PC-3 (cell line): ENCODE data around the gene DBNDD1.

Experiments
- EZH2 ChIP-seq: fragments of 300-600 bp; sonication (generic); IDR thresholded peaks from one replicate; pipeline ENCODE4 v1.6.1; 2017; ENCODE audit warnings: antibody characterized with exemption, mild to moderate bottlenecking, low read length; ENCODE audit not compliant: unreplicated experiment
- EZH2phosphoT487 ChIP-seq: fragments of 300-600 bp; sonication (generic); IDR thresholded peaks from 2 replicates; pipeline ENCODE4 v1.6.1; 2018; ENCODE audit warnings: mild to moderate bottlenecking, antibody characterized with exemption, low read length, borderline replicate concordance
- TF ChIP-seq, protein P1 (sequence below): fragments of 300-600 bp; sonication (generic); conservative IDR thresholded peaks from 2 replicates; pipeline ENCODE4 v1.5.1; 2017; ENCODE audit warnings: antibody characterized with exemption, low read depth, mild to moderate bottlenecking, low read length

GRCh38 chr16:89996178-89996489 is 23.1 kb downstream of the DBNDD1 start:
- TF ChIP-seq, protein P1, sequence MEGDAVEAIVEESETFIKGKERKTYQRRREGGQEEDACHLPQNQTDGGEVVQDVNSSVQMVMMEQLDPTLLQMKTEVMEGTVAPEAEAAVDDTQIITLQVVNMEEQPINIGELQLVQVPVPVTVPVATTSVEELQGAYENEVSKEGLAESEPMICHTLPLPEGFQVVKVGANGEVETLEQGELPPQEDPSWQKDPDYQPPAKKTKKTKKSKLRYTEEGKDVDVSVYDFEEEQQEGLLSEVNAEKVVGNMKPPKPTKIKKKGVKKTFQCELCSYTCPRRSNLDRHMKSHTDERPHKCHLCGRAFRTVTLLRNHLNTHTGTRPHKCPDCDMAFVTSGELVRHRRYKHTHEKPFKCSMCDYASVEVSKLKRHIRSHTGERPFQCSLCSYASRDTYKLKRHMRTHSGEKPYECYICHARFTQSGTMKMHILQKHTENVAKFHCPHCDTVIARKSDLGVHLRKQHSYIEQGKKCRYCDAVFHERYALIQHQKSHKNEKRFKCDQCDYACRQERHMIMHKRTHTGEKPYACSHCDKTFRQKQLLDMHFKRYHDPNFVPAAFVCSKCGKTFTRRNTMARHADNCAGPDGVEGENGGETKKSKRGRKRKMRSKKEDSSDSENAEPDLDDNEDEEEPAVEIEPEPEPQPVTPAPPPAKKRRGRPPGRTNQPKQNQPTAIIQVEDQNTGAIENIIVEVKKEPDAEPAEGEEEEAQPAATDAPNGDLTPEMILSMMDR, result no peak
- no peak for TF ChIP-seq EZH2phosphoT487
- no peak for TF ChIP-seq EZH2
